Duodenal mucosa (tissue), 2 donors: ENCODE results near the gene WWOX.

Source experiments
- H3K27ac ChIP-seq: one replicate; pipeline ENCODE4 v1.7.0; 2013; ENCODE audit warnings: low read depth, low read length
- H3K27me3 ChIP-seq, 2 donors: one replicate each; pipeline ENCODE4 v1.7.0; 2013; ENCODE audit warnings: low read length in 2 of 2, control low read depth in 1 of 2; ENCODE audit not compliant: insufficient read depth in 2 of 2, control insufficient read depth in 1 of 2
- H3K36me3 ChIP-seq, 2 donors: one replicate each; pipeline ENCODE4 v1.7.0; 2013; ENCODE audit warnings: low read length in 2 of 2, control low read depth in 1 of 2; ENCODE audit not compliant: insufficient read depth in 2 of 2, control insufficient read depth in 1 of 2
- H3K4me1 ChIP-seq, 2 donors: one replicate each; pipeline ENCODE4 v1.7.0; 2013; ENCODE audit warnings: low read length in 2 of 2, control low read depth in 1 of 2; ENCODE audit not compliant: insufficient read depth in 2 of 2, control insufficient read depth in 1 of 2
- H3K4me3 ChIP-seq, 2 donors: one replicate each; pipeline ENCODE4 v1.7.0; 2013; ENCODE audit warnings: low read length in 2 of 2, low read depth in 1 of 2
- H3K9ac ChIP-seq, 2 donors: one replicate each; pipeline ENCODE4 v1.7.0; 2013; ENCODE audit warnings: low read length in 2 of 2, low read depth in 1 of 2
- H3K9me3 ChIP-seq, 2 donors: one replicate each; pipeline ENCODE4 v1.7.0; 2013; ENCODE audit warnings: low read length in 2 of 2, control low read depth in 1 of 2; ENCODE audit not compliant: control insufficient read depth in 1 of 2

WWOX gene

GRCh38 chr16:78321620-78322360 lies 222.3 kb downstream of the WWOX start:
- Histone ChIP-seq H3K9me3 (no peaks in the 10 kb centered on the region), H3K36me3 (no peaks in the 10 kb centered on the region), H3K27ac (no peak overlapping the region), H3K9ac (no peak overlapping the region), H3K4me1 (no peaks in the 10 kb centered on the region), H3K27me3 (no peaks in the 10 kb centered on the region), H3K4me3 (no peak overlapping the region)

- Histone ChIP-seq H3K4me3 (no peak overlapping the region), H3K9ac (no peak overlapping the region), H3K27me3 (no peaks in the 10 kb centered on the region), H3K36me3 (no peaks in the 10 kb centered on the region), H3K9me3 (no peaks in the 10 kb centered on the region), H3K27ac (no peak overlapping the region), H3K4me1 (no peaks in the 10 kb centered on the region)
Measured at GRCh38 chr16:78323315-78323714, 223.9 kb downstream of the WWOX start.

GRCh38 chr16:78324649-78325285 lies 225.3 kb downstream of the WWOX start:
- no peak overlapping the region for H3K4me3 ChIP-seq
- no peaks in the 10 kb centered on the region for H3K36me3 ChIP-seq
- no peak overlapping the region for H3K9ac ChIP-seq
- no peak overlapping the region for H3K27ac ChIP-seq
- no peaks in the 10 kb centered on the region for H3K9me3 ChIP-seq
- no peaks in the 10 kb centered on the region for H3K27me3 ChIP-seq
- H3K4me1 ChIP-seq: no peaks in the 10 kb centered on the region

- no peak overlapping the region for H3K27ac ChIP-seq
- no peaks in the 10 kb centered on the region for H3K27me3 ChIP-seq
- no peak overlapping the region for H3K9ac ChIP-seq
- H3K4me3 ChIP-seq: no peak overlapping the region
- no peaks in the 10 kb centered on the region for H3K4me1 ChIP-seq
- H3K9me3 ChIP-seq: no peaks in the 10 kb centered on the region
- no peaks in the 10 kb centered on the region for H3K36me3 ChIP-seq
Measured at GRCh38 chr16:78325468-78326352, 226.3 kb downstream of the WWOX start.

GRCh38 chr16:78326731-78327130 lies 227.3 kb downstream of the WWOX start:
- Histone ChIP-seq H3K27ac (no peak overlapping the region), H3K4me3 (no peak overlapping the region), H3K9ac (no peak overlapping the region), H3K9me3 (no peaks in the 10 kb centered on the region), H3K27me3 (no peaks in the 10 kb centered on the region), H3K4me1 (no peaks in the 10 kb centered on the region), H3K36me3 (no peaks in the 10 kb centered on the region)

- H3K27me3 ChIP-seq: no peaks in the 10 kb centered on the region
- H3K36me3 ChIP-seq: no peaks in the 10 kb centered on the region
- H3K9me3 ChIP-seq: no peaks in the 10 kb centered on the region
- H3K4me1 ChIP-seq: no peaks in the 10 kb centered on the region
- no peak overlapping the region for H3K27ac ChIP-seq
- no peak overlapping the region for H3K4me3 ChIP-seq
- no peak overlapping the region for H3K9ac ChIP-seq
Measured at GRCh38 chr16:78331731-78332130, 232.3 kb downstream of the WWOX start.

GRCh38 chr16:78333808-78334207 lies 234.4 kb downstream of the WWOX start:
- no peak overlapping the region for H3K27ac ChIP-seq
- no peak overlapping the region for H3K9ac ChIP-seq
- no peaks in the 10 kb centered on the region for H3K27me3 ChIP-seq
- no peaks in the 10 kb centered on the region for H3K36me3 ChIP-seq
- H3K4me1 ChIP-seq: no peaks in the 10 kb centered on the region
- H3K4me3 ChIP-seq: no peak overlapping the region
- no peaks in the 10 kb centered on the region for H3K9me3 ChIP-seq

GRCh38 chr16:78340590-78340989 lies 241.1 kb downstream of the WWOX start:
- Histone ChIP-seq H3K27ac (no peak overlapping the region), H3K4me3 (no peak overlapping the region), H3K9ac (no peak overlapping the region), H3K4me1 (no peaks in the 10 kb centered on the region), H3K36me3 (no peaks in the 10 kb centered on the region), H3K9me3 (no peaks in the 10 kb centered on the region), H3K27me3 (no peaks in the 10 kb centered on the region)

GRCh38 chr16:78348068-78348467 lies 248.6 kb downstream of the WWOX start:
- no peaks in the 10 kb centered on the region for H3K4me1 ChIP-seq
- no peaks in the 10 kb centered on the region for H3K9me3 ChIP-seq
- H3K9ac ChIP-seq: no peak overlapping the region
- no peak overlapping the region for H3K4me3 ChIP-seq
- no peak overlapping the region for H3K27ac ChIP-seq
- no peaks in the 10 kb centered on the region for H3K36me3 ChIP-seq
- H3K27me3 ChIP-seq: no peaks in the 10 kb centered on the region

- H3K27ac ChIP-seq: no peak overlapping the region
- H3K4me3 ChIP-seq: no peak overlapping the region
- H3K9me3 ChIP-seq: no peaks in the 10 kb centered on the region
- H3K9ac ChIP-seq: no peak overlapping the region
- H3K36me3 ChIP-seq: no peaks in the 10 kb centered on the region
- no peaks in the 10 kb centered on the region for H3K27me3 ChIP-seq
- no peaks in the 10 kb centered on the region for H3K4me1 ChIP-seq
Measured at GRCh38 chr16:78348886-78349285, 249.4 kb downstream of the WWOX start.
